ENCODE measurements around the gene PP2D1.
"Not testable (repeated sequence)": the region's sequence is repeated elsewhere in the genome, so short reads cannot be mapped to it uniquely, and the experiment has no call there.

Gene PP2D1, protein sequence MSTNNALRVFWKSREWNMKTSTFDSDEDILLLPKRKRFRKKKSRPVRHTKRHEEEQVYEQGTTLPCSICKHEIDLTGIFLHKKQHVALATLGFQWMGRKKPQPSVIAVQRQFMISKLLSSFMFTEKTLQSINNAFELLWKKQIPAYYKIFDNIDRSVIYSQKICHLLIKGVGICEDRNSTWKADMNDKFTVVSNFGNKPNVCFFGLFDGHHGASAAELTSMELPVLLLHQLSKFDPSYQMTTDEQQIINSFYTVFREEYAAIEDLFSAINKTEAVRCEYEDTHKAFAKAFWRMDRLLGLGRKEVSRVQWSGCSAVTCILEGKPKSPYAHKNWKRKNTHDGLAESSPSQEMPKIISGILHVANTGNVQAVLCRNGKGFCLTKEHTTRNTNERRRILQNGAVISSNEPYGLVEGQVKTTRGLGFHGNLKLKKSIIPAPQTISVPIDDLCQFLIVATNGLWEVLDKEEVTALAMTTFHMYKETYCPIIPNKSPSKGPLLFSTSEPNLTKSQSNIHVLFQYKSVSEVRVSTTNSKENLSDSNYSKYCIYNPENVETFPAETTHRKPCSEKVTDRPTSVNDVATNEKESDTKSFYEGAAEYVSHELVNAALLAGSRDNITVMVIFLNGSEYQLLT

DNA sequence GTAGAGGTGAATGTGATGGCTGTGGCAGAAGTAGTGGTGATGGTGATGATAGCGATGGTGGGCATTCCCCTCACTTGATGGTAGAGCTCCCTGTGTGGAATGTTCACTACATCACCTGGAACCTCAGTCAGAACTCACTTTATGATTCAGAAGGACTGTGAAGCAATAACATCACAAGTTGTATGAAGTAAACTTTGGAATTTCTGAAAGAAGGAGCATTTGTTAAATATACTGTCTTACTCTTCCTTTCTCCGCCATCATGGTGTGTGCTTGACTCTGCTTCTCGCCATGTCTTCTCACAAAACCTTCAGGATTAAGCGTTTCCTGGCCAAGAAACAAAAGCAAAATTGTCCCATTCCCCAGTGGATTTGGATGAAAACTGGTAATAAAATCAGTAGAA lies at the start of gene PP2D1:
Gene PP2D1 (minus strand): TSS at position 101 of the 400 bp plus-strand sequence. CDS start 192 bp downstream, outside the sequence.
- DNase-seq: no peak

DNA sequence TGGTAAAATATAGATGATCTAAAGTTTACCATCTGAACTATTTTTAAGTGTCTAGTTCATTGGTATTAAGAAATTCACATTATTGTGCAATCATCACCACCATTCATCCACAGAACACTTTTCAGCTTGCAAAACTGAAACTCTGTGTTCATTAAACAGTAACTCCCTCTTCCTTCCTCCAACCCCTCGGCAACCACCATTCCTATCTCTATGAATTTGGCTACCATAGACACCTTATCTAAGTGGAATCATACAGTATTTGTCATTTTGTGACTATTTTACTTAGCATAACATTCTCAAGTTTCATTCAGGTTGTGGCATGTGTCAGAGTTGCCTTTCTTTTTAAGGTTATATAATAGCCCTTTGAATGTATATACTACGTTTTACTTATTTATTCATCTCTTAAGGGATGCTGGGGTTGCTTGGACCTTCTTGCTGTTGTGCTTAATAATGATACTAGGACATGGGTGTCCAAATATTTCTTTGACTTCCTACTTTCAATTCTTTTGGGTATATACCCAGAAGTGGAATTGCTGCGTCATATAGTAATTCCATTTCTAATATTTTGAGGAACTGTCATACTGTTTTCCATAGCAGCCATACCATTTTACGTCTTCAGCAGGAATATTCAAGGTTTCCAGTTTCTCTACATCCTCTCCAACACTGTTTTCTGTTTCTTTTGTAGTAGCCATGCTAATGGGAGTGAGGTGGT lies 49.1 kb upstream of the PP2D1 start:
- DNase-seq: no peak

DNA sequence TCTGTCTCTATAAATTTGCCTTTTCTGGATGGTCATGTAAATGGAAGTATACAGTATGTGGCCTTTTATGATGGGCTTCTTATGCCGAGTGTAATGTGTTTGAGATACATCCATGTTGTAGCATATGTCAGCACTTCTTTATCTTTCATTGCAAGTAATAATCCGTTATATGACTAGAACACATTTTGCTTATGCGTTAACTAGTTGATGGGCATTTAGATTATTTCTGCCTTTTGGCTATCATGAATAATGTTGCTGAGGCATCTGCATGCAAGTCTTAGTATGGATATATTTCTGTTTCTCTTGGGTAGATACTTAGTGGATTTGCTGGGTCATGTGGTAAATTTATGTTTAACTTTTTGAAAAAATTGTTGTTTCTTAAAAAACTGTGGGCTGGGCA lies 47.9 kb upstream of the PP2D1 start:
- no peak for DNase-seq

DNA sequence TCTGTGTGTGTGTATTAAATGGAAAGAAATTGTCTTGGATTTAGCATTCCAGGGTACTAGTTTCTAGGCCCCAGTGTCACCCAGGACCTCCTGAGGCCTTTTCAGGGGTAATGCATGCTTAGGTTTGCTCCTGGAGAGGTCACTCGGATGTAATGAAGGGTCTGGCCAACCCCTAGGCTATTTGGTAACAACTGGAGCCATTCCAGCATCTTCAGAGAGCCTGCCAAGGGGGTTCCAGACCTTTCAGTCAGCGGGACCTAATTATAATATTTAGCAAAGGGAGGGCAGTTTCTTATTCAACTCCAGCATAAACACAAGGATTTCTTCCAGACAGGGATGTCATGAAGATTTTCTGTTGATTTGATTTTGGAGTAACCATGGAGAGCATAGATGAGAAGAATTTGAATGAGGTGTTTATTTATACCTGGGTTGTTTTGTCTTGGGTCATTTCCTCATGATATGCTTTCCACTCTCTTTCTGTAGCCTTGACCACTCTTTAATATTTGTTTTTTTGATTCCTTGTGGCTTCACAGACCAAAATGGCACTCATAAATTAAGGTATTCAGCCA lies 45.6 kb upstream of the PP2D1 start:
- no peak for DNase-seq

DNA sequence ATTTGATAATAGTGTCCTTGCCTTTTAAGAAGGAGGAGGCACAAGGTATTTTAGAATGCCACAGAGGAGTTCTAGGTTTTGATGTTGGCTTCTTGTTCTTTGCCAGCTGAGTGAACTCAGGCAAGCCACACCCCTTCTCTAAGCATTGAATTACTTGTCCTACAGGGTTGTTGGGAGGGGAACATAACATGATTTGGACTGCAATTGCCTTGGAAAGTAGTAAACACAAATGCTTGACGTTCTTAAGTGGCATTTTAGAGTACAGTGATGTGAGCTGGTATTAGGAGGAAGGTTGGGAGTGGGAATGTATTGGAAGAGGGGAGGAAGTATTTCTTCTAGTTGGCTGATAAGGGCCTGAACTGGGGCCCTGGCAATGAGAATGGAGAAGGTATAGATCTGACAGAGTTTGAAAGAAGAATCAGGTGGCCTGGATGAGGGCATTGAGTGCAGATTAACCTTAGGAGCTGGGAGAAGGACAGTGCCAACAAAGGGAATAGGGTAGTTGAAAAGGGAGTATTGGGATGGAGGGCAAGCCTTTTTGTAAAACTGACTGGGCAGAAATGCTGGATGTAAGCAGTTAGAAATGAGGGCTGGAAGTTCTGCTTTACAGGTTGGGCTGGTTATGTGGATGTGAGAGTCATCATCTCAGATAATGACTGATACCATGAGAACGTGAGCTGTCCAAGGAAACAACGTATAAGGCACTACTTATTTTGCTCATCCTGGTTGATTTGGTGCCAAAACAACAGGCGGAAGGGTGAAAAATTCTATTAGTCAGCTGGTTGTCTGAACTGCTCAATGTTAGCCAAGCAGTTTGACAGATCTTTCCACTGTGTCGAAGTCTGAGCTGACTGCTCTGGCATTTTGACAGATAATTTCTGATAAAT lies 44.9 kb upstream of the PP2D1 start:
- no peak for DNase-seq

DNA sequence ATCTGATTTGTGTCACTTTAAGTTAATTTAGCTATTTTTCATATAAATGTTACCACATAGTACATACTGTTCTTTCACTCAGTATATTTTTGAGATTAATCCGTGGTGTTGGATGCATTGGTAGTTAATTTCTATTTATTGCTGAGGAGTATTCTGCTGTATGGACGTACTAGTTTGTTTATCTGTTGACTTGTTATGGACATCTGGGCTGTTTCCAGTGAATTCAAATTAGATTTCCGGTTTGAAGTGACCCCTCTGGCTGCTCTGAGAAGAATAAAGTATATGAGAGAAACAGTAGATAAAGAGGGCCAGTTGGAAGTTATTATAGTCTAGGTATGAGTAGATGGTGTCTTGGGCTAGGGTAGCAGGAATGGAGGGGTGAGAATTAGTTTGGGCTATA lies 43.8 kb upstream of the PP2D1 start:
- no peak for DNase-seq

DNA sequence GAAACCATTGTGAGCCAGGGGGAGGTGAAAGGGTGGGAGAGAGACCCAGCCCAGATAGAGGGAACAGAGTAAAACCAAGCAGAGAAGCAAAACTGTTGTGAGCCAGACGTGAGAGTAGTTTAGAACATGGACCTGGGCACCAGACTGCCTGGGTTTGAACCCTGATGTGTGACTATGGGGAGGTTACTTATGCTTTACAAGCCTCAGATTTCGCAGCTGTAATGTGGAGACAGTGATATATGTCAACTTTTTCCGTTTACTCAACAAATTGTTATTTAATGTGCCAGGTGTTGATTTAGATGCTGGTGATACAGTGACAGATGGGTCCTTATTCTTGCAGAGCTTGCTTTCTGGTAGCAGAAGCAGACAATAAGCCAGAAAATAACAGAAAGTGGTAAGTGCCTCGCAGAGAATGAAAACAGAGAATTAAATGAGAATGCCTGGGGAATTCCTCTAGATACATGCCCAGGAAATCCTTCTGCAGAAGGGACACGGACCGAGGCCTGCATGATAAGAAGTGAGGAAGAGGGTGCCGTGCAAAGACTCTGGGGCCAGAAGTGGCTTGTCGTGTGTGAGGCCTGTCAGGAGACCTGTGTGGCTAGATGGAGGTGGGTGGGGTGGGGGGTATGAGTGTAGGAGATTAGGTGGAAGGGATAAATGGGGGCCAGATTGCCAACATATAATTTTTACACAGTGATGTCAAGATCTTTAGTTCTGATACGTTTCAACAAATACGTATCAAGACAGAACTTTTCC lies 43.1 kb upstream of the PP2D1 start:
- DNase-seq: peak; percentile 86

DNA sequence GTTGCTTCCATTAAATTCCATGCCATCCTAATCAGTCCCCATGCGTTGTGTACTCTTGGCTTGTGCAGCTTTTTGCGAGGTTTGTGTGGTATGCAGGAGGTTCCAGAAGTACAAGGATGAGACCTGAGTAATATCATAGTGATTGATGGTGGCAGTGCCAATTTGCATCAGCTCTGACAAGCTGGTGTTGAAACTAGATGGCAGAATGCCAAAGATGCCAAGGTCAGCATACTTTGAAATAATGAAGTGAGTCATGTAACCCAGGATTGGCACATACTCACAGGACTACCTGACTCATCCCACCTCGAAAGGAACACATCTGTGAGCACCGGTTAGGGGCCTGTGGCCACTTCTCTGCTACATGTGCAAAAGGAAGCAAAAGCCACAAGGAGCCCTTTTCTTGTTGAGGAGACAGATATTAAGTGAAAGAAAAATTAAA lies 42.5 kb upstream of the PP2D1 start:
- DNase-seq: peak; percentile 52

DNA sequence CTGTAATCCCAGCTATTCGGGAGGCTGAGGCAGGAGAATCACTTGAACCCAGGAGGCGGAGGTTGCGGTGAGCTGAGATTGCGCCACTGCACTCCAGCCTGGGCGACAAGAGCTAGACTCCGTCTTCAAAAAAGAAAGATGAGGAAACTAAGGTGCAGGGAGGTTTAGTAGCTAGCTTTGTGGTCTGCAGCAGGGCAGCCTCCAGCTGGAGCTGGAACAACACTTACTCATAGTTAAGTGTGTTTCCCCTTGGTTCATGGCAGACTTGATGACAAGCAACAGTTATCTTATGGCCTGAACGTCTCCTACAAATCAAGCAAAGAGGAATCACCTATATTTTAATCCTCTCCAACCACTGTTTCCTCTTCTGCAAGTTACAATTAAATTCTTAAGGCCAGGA lies 40.8 kb upstream of the PP2D1 start:
- DNase-seq: no peak

DNA sequence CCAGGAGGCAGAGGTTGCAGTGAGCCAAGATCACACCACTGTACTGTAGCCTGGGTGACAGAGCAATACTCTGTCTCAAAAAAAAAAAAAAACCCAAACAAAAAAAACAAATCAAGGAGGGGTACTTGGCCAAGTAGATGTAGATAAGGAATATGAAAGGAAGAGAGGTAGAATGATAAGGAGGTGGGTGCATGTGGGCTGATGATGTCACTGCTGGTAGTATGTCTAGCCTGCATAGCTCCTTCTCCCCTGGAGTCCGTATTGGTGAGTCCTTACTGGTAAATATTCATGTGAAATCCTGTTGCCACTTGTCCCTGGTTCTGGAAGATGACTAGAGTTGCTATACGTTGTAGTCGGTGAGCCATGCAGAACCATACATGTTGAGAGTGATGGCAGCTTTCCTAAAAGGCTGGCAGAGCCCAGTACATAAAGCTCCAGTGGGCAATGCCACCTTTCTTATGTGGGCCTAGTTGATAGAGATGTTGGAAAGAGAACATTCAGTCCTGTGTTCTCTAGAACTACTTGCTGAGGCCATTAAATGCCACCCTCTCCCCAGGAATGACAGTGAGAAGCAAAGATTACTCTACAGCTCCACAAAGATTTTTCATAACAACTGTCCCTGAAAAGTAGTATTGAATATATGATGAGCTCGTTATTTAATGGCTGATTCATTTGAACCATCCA lies 39.2 kb upstream of the PP2D1 start:
- DNase-seq: no peak

DNA sequence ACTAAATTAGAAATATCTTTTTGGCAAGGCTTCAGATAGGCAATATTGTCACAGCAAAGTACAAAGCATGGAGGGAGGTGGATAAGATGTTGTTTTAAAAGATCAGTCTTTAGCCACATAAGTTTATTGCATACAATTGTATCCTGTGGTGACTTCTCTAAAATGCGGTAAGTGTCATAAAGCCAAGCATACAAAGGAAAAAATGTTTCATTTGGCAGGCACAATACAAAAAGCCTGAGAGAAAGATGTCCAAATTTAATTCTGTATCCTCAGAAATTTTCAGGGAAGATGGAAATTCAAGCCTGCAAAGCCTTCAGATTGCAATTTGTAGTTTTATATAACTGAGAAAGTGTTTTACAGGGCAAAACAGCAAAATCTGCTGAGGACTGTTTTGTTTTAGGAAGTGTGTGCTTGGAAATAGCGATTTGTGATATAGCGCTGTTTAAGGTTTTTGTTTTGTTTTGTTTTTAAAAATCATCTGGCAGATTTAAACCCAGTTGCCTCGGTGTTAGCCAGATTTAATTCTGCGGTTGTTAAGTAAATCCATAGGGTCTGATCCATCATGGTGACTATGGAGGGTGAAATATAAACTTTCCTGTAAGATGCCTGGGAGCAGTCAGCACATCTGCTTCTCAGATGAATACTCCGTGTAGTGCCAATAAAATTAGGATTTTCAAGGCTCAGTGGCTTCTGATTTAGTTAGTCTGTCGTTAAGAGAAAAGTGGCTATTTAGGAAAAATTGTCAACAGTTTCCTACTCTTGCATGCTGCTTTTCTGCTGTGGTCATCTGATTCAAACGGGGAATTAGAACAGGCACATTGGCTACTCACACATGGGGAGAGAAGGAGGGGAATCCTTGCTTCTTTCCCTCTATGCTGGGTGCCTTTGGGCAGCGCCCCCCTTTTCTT lies 36.2 kb upstream of the PP2D1 start:
- peak; percentile 11 for DNase-seq

DNA sequence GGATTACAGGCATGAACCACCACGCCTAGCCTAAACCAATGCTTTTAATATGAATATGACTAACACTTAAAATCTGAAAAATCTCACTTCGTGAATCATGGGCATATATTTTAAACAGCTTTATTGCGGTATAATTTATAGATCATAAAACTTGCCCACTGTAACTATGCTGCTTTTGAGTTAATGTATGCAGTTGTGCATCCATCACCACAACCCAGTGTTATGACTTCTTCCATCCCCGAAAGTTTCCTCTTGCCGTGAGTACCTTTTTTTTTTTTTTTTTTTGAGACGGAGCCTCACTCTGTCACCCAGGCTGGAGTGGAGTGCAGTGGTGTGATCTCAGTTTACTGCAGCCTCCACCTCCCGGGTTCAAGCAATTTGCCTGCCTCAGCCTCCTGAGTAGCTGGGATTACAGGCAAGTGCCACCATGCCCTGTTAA lies 35.3 kb upstream of the PP2D1 start:
- no peak for DNase-seq

DNA sequence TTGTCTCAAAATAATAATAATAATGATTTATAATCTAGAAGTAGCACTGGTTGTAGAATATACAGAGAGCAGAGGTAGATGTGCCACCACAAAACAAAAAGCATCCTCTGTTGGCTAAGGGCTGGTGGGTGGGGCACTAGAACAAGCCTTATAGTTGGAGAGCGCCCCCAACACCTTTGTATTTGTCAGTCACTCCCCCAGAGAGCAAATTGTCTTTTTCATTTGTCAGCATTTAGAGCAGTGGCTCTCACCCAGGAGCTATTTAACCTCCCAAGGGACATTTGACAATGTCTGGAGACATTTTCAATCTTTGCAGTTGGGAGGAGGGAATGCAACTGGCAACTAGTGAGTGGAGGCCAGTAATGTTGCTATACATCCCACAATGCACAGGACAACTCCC lies 34.5 kb upstream of the PP2D1 start:
- DNase-seq: no peak

DNA sequence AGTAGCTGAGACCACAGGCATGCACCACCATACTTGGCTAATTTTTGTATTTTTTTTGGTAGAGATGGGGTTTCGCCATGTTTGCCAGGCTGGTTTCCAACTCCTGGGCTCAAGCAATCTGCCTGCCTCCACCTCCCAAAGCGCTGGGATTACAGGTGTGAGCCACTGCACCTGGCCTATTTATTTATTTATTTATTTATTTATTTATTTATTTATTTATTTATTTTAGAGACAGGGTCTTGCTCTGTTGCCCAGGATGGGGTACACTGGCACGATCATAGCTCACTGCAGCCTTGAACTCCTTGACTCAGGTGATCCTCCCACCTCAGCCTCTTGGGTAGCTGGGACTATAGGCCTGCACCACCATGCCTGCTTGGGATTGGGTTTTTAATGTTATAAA lies 33.1 kb upstream of the PP2D1 start:
- not testable (repeated sequence) for DNase-seq

DNA sequence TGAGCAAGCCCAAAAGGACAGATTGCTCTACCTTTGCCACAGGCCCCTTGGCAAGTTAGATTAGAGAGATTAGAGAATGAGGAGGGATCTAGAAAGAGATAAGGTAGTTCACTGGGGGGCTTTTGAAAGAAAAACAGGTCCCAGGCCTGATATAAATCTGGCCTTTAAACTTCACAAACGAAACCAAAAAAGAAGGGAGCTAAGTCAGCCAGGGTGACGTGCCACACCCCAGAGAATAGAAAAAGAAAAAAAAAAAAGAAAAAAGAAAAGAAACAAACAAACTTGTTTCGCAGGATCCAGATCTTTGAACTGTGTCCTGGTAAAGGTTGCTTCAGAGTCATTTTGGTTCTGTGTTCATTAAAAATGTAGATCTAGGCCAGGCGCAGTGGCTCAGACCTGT lies 31.8 kb upstream of the PP2D1 start:
- no peak for DNase-seq

DNA sequence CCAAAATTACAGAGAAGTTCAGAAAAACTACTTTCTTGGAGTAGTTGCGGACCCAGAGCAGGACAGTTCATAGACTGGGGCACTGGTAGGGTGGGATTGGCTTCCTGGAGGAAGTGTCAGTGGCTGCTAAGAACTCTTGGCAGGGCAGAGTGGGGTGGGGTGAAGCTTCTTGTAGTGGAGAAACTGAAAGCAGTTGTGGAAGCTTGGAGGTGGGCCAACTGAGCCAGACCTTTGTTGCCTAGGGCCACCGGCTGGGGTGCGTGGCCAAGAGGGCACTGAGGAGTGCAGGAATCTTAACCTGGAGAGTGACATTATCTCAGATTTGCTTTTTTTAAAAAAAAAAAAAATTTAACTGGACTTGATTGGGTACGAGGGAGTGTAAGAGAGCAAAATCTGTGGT lies 31.3 kb upstream of the PP2D1 start:
- no peak for DNase-seq

DNA sequence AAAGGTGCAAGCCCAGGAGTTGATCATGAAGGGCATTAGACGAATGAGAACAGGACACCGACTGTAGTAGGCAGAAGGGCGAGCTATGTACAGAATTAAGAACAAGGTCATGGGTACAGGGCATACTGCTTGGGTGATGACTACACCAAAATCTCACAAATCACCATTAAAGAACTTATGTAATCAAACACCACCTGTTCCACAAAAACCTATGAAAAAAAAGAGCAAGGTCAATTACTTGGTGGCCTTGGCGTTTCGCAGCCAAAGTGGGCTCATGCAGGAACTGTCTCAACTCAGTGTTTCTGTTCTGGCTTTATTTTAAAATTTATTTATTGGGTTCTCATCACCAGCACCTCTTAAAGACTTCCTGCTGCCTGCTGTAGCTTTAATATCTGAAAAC lies 30.3 kb upstream of the PP2D1 start:
- no peak for DNase-seq

DNA sequence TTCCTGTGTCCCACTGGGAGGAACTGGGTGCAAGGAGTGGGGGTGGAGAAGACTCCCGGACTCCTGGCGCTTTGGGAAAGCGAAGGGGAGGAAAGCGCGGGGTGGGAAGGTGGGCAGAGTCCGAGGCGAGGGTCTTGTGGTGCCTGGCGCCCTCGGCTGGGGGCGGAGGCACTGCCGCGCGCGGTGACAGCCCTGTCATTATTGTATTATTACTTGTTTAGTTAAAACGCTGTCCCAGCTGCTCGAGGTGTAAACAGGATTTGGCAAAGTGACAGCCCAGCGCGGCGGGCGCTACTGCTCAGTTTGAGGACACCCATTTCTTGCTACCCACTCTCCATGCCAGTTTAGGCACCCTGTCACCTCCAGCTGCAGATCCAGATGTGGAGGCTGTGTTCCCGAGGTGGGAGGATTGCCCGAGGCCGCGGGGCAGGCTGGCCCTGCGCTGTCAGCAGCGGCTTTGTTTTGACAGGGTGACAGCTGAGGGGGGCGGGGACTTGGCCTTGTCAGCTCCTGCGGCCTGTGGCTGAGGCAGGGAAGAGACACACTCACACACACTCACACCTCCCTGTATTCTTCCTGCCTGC lies 29.2 kb upstream of the PP2D1 start:
- peak; percentile 57 for DNase-seq

DNA sequence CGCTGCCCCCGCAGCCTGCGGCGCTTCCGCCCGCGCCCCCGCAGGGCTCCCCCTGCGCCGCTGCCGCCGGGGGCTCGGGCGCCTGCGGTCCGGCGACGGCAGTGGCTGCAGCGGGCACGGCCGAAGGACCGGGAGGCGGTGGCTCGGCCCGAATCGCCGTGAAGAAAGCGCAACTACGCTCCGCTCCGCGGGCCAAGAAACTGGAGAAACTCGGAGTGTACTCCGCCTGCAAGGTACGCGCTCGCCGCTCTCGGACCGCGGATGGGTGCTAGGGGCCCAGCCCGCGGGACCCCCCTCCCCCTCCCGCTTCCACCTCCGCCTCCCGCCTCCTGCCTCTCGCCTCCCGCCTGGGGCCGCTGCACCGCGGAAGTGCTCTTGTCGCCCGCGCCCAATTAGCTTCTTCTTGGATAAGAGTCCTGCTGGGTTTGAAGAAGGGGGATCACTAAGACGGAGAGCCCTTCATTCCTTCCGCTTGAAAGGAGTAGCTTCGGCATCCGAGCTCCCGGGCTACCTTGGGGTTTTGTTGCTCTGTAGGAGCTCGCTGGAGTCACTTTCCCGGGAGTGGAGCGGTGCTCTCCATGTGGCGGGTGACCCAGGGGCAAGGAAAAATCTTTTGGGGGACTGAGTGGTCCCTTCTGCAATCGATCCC lies 28.6 kb upstream of the PP2D1 start:
- peak; percentile 54 for DNase-seq
